Endometrial microvascular endothelial cells (primary cell): Measurements from ENCODE around the gene VILL. TPM values are rescaled to one million over a fixed set of nuclear protein-coding genes. Genes with fewer than 3 reads are reported as not detected.

Experiments
- in situ Hi-C: cut with HindIII; loops from 2 replicates; pipeline ENCODE4 v1.10.0; 2017; ENCODE audit warnings: low sequenced_read_pairs, low pct_unique_long_range_greater_than_20kb; ENCODE audit errors: inconsistent ontology term
- total RNA-seq: library from RNA; depleted of rRNA; stranded (reverse); fragments of >200 nt; gene quantifications from one replicate; pipeline ENCODE4 v1.2.3, GENCODE V29; 2015; ENCODE audit errors: inconsistent ontology term

VILL gene
- total RNA-seq, 1 donor from 2014 or later = 4.4 TPM

GRCh38 chr3:37995652-37996641 lies 5.4 kb downstream of the VILL start:
- in situ Hi-C loops = no loop called here

DNA sequence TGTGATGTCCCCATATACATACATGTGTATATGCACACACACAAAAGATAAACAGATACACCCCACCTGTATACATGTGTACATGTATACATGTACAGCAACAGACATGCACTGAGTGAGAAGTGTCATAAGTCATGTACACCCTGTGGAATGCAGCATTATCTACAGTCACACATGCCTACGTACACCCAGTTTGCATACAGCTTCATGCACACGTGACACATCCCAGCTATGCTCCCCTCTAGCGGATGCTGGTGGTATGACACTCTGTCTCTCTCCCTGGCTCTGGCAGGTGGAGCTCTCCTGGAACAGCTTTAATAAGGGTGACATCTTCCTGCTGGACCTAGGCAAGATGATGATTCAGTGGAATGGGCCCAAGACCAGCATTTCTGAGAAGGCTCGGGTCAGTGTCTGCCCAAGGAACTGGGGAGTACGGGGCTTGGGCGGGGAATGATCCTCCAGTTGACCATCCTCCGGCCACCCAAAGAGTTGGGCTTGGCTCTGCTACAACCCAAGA lies 6.3 kb downstream of the VILL start:
- in situ Hi-C loops = no loop called here

DNA sequence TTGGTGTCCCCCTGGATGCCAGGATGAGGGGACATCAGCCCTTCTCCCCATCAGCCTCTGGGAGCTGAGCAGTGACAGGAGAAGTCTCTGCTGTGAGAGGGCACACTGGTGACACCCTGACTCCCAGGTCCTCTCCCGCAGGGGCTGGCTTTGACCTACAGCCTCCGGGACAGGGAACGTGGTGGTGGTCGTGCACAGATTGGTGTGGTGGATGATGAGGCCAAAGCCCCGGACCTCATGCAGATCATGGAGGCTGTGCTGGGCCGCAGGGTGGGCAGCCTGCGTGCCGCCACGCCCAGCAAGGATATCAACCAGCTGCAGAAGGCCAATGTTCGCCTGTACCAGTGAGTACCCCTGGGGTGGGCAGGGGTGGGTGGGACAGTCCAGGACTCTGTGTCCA lies 6.8 kb downstream of the VILL start:
- in situ Hi-C loops = no loop called here

- in situ Hi-C loops = no loop called here
These were observed 7.3 kb downstream of the VILL start for GRCh38 chr3:37997791-37998370.

- in situ Hi-C loops = no loop called here
These were observed 9.2 kb downstream of the VILL start for GRCh38 chr3:37999836-38000235.

DNA sequence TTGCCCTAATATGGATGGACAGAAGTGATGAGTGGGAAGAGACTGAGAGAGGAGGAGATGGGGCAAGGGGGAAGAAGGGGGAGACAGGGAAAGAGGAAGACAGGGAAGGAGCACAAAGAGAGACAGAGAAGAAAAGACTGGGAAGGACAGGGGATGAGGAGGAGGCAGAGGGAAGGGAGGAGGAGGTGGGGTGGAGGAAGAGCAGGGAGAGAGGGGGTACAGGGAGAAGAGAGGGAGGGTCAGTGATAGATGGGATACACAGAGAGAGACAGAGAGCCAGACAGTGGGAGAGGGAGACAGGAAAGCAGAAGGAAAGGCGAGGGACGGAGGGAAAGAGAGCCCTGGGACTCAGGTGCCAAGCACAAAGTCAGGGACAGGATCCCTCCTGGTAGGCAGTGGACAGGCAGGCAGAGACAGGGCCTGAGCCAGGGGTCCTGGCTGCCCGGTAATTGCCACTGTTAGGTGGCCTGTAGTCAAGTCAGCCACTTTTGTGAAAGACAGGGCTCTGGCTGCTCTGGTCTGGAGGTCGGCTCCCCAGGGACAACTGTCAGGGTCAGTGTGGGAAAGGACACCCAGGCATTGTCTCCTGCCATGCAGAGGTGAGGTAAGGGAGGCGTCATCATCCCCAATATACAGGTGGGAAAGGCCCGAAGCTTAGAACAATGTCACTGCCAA lies 9.8 kb downstream of the VILL start:
- in situ Hi-C loops = no loop called here

GRCh38 chr3:38000965-38001455 lies 10.4 kb downstream of the VILL start:
- in situ Hi-C loops = no loop called here

DNA sequence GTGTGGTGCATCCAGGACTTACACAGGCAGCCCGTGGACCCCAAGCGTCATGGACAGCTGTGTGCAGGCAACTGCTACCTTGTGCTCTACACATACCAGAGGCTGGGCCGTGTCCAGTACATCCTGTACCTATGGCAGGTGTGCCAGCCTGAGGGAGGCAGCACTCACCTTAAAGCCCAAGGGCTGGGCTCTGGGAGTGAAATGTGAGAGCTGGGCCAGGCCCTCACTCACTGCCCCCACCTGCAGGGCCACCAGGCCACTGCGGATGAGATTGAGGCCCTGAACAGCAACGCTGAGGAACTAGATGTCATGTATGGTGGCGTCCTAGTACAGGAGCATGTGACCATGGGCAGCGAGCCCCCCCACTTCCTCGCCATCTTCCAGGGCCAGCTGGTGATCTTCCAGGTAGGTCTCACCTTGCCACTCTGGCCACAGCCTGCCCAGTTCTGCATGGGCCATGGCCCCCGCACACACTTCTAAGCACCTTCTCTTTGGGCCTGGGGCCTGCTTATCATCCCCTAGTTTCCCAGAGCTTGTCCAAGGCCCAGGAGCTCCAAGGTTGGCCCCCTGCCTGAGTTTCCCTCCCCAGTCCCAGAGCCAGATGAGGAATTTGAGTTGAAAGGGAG lies 11.0 kb downstream of the VILL start:
- in situ Hi-C loops = no loop called here

DNA sequence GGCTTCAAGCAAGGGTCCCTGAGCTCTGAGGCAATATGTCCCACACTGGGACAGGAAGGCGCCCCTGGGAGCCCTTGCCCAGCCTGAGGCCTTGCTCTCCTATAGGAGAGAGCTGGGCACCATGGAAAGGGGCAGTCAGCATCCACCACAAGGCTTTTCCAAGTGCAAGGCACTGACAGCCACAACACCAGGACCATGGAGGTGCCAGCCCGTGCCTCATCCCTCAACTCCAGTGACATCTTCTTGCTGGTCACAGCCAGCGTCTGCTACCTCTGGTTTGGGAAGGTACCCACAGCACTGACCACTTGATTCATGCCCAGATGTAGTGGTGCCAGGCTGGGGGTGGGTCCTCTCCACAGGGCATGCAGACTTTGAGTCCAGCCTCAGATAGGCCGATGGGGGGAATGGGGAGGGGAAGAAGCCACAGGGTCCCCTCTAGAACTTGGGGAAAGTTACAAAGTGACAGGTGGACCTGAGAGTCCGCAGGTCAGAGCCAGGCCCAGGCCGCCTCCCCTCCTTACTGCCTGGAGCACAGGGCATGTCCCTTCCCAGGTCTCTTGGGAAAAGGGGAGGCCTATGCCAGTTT lies 11.8 kb downstream of the VILL start:
- in situ Hi-C loops = no loop called here

DNA sequence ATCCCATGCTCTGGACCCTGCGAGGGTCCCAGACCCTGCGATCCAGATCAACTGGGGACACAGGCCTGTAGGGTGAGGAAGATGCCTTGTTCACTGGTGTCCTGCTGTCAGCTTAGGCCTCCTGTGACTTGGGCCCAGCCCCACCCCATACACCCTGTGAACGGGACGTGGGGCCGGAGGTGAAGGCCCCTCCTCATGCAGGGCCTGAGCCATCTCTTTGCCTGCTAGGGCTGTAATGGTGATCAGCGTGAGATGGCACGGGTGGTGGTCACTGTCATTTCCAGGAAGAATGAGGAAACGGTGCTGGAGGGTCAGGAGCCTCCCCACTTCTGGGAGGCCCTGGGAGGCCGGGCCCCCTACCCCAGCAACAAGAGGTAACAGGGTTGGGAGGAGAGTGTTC lies 12.4 kb downstream of the VILL start:
- in situ Hi-C loops = no loop called here

- in situ Hi-C loops = no loop called here
These were observed 12.8 kb downstream of the VILL start for GRCh38 chr3:38003371-38003816.

DNA sequence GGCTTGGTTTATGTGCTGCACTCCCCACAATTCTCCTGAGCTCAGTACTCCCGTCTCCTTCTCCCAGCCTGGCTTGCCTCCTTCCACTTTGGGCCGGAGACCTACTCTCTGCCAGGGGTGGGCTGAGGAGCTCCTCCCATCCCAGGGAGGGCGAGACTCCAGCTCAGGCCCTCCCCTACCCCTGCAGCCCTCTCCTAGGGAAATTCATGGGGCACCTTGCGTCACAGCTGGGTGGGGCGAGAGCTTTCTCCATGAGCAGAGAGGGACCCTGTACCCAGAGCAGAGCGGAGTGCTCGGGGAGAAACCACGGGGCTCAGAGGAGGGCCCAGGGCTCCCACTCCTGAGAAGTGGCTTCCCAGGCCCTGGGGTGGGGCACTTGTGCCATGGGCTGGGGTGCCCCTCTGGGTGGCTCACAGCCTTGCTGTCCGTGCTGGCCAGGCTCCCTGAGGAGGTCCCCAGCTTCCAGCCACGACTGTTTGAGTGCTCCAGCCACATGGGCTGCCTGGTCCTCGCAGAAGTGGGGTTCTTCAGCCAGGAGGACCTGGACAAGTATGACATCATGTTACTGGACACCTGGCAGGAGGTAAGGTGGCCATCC lies 13.3 kb downstream of the VILL start:
- in situ Hi-C loops = no loop called here

GRCh38 chr3:38004415-38005075 lies 14.0 kb downstream of the VILL start:
- in situ Hi-C loops = no loop called here

GRCh38 chr3:38005076-38006020 lies 14.8 kb downstream of the VILL start:
- in situ Hi-C loops = no loop called here

DNA sequence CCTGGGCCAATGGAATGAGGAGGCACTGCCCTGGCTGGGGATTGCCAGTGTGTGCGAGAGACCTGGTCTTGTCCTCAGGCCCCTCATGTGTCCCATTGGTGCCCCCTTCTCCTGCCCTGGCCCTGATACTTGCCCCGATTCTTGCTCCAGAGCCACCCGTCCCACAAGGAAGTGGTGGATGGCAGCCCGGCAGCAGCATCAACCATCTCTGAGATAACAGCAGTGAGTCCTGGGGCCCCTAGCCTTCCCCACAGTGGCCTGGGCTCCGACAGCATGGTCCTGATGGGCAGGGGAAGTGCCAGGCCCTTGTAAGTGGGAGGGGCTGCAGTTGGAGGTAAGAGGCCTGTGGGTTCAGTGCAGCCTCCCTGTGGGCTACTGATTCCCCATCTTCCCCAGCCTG lies 15.4 kb downstream of the VILL start:
- in situ Hi-C loops = no loop called here

DNA sequence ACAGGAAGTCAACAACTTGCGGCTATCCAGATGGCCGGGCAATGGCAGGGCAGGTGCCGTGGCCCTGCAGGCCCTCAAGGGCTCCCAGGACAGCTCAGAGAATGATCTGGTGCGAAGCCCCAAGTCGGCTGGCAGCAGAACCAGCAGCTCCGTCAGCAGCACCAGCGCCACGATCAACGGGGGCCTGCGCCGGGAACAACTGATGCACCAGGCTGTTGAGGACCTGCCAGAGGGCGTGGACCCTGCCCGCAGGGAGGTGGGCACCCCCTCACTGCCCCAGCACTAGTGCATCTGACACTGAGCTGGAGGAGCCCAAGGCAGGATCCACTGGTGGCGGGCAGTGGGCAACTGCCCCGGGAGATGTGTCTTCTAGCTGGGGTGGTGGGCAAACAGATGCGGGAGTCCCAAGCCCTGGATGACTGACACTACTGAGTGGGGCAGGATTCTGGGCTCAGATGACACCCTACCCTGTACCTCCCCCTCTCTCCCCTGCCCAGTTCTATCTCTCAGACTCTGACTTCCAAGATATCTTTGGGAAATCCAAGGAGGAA lies 15.9 kb downstream of the VILL start:
- in situ Hi-C loops = no loop called here

DNA sequence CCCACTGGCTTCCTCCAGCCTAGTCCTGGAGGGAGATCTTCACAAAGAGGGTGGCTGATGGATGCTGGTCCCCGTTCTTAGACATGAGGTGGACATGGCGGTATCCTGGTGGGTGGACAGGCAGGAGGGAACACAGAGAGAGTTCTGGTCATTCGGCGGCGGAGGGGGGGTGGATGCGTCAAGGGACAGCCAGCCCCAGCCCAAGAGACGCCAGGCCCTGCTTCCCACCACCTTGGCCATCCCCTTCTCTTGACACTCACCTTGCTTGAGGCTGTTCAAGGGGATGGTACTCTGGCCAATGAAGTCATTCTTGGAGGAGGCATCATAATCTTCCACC lies 17.1 kb downstream of the VILL start:
- in situ Hi-C loops = no loop called here
